Fibroblast of villous mesenchyme (primary cell): ENCODE results near the gene ARSG. TPM values are rescaled to one million over a fixed set of nuclear protein-coding genes. Genes with fewer than 3 reads are reported as not detected.

ENCODE experiments used
- DNase-seq: peaks from one replicate; pipeline ENCODE4 v3.0.0-alpha.2; 2010; ENCODE audit warnings: low read depth
- H3K4me3 ChIP-seq: 2 replicates; pipeline ENCODE4 v1.5.1; 2011; ENCODE audit warnings: low read depth, mild to moderate bottlenecking, low read length
- CTCF ChIP-seq: IDR thresholded peaks from 2 replicates; pipeline ENCODE4 v1.5.1; 2012; ENCODE audit warnings: low read depth, mild to moderate bottlenecking, low read length; ENCODE audit not compliant: insufficient read depth
- total RNA-seq: library from RNA; depleted of rRNA; stranded (reverse); fragments of >200 nt; gene quantifications from 2 replicates; pipeline ENCODE4 v1.2.3, GENCODE V29; 2012

Gene ARSG
- total RNA-seq, 1 donor: 5.6 TPM

DNA sequence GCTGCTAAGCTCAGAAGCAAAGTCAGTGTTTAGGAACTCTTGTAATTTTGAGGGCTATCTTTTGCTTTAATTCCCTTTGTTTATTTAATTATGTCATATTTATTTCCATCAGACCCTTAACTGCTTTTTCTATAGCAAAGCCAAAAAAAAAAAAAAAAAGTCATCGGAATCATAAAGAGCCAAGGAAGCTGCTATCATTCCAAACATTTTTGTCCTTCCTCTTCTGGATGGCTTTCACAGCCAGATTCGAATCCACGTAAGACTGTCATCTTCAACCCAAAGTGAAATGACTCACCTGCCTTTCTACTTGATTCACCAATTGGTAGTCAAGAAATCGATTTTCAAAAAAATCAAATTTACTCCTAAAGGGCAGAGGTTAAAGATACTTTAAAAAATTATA is 127.6 kb downstream of the ARSG start:
- DNase-seq: no peak
- H3K4me3 ChIP-seq: no peak overlapping the region
- TF ChIP-seq CTCF: no peak

GRCh38 chr17:68420065-68420464 is 128.8 kb downstream of the ARSG start:
- DNase-seq: no peak
- TF ChIP-seq CTCF: no peak
- H3K4me3 ChIP-seq: no peak overlapping the region

- H3K4me3 ChIP-seq: no peak overlapping the region
- no peak for TF ChIP-seq CTCF
- no peak for DNase-seq
These were observed 130.2 kb downstream of the ARSG start for GRCh38 chr17:68421486-68421885.

GRCh38 chr17:68422821-68423220 is 131.5 kb downstream of the ARSG start:
- H3K4me3 ChIP-seq: no peak overlapping the region
- no peak for TF ChIP-seq CTCF
- DNase-seq: no peak

DNA sequence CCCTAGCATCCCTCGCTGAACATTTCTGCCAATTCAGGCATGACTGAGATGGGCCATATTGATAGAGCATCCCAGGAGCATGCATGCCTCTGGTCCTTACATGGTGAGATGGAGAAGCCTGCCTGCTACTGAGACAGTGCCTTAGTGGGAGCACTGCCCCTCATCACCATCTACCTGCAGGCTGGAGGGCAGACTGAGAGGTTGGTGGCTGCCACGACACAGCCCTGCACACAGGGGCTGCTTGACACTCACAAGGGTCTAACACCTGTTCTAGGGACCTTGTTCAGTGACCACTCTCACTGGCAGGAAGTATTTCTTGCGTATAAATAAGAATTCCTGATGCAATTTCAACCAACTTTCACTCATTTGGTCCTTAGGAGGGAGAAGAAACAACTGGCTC is 132.0 kb downstream of the ARSG start:
- DNase-seq: no peak
- no peak overlapping the region for H3K4me3 ChIP-seq
- TF ChIP-seq CTCF: no peak

DNA sequence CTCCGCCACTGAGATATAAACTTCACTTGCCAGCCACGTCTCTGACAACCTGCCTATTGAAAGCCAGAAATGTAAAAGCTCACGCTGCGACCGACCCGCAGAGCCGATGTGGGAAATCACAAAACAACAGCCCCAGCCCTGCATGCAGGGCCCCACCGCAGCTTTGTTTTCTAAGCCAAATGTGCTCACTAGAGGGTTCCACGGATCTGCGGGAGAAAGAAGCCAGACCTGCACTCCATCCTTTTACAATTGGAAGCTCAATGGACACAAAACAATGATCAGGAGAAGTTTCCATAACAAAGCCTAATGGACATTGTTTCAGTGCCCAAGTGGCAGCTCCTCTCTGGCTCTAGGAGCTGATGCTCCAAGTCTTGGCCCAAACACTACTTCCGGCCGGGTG is 132.9 kb downstream of the ARSG start:
- H3K4me3 ChIP-seq: no peak overlapping the region
- DNase-seq: no peak
- TF ChIP-seq CTCF: no peak

DNA sequence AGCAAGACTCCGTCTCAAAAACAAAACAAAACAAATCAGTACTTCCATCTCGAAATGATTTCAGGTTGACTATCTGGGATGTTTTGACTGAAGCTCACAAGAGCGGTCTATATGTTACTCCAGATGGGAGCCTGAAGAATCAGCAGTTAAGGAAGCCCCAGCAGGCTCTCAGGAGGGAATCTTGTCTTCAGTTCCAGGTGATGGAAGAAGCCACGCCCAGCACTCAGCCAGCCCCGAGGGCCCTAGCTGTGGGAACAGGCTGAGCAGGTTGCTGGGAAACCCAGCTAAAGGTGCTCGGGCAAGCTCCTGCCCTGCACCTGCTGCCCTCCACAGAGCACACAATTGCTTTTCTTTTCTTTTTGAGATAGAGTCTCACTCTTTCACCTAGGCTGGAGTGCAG is 133.6 kb downstream of the ARSG start:
- TF ChIP-seq CTCF: no peak

More for the DNA sequence above, 133.6 kb downstream of the ARSG start:
- H3K4me3 ChIP-seq: no peak overlapping the region
- no peak for DNase-seq
